ENCODE measurements around the gene KCNH8. TPM values are rescaled to one million over a fixed set of nuclear protein-coding genes. Genes with fewer than 3 reads are reported as not detected.

The KCNH8 gene
- polyA plus RNA-seq, 1 donor from 2014 or later: 28.9 TPM

DNA sequence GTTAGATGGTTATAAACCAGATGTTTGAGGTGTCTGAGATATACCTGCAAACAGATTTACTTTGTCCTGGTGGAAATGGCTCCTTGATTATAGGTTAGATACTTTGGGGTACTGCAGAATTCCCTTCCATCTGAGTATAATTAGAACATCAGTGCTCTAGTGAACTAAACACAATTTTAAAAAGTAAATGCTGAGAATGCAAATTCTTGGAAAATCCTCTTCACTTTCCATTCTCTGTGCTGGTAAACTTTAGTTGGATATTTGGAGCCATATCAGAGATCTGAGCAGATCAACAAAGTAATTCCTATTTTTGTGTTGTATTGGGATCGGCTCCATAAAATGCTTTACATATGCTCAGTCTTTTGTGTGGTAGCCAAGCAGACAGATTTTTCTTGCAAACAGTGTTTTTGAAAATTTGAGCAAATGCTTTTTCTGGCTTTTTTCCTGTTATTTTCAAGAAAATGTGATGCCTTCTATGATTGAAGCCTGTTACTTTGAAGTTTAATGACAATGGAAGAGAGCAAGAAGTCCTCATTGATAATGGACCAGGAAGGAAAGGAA lies 37.9 kb upstream of the KCNH8 start:
- no peaks in the 10 kb centered on the region for H4K20me1 ChIP-seq (ENCODE audit: insufficient read depth)
- no peaks in the 10 kb centered on the region for H3F3A ChIP-seq (ENCODE audit: insufficient read depth, low read length, poor library complexity, severe bottlenecking)
- H3K4me3 ChIP-seq (ENCODE audit: low read length): no peak overlapping the region
- H3K79me2 ChIP-seq (replicated peaks; ENCODE audit: insufficient read depth, low read length): no peaks in the 10 kb centered on the region
- no peak overlapping the region for H2AFZ ChIP-seq (ENCODE audit: low read depth, low read length)
- H3K36me3 ChIP-seq (ENCODE audit: insufficient read depth, low read length): no peaks in the 10 kb centered on the region
- no peak overlapping the region for H3K9ac ChIP-seq (ENCODE audit: low read length)
- no peak for TF ChIP-seq RAD21 (conservative IDR thresholded peaks at IDR 0.05)
- TF ChIP-seq POLR2AphosphoS5 (IDR thresholded peaks at IDR 0.05): no peak
- TF ChIP-seq MXI1 (conservative IDR thresholded peaks at IDR 0.05; ENCODE audit: poor library complexity, severe bottlenecking): no peak
- TF ChIP-seq EP300 (conservative IDR thresholded peaks at IDR 0.05; ENCODE audit: poor library complexity, severe bottlenecking): no peak
- TF ChIP-seq, protein P1, sequence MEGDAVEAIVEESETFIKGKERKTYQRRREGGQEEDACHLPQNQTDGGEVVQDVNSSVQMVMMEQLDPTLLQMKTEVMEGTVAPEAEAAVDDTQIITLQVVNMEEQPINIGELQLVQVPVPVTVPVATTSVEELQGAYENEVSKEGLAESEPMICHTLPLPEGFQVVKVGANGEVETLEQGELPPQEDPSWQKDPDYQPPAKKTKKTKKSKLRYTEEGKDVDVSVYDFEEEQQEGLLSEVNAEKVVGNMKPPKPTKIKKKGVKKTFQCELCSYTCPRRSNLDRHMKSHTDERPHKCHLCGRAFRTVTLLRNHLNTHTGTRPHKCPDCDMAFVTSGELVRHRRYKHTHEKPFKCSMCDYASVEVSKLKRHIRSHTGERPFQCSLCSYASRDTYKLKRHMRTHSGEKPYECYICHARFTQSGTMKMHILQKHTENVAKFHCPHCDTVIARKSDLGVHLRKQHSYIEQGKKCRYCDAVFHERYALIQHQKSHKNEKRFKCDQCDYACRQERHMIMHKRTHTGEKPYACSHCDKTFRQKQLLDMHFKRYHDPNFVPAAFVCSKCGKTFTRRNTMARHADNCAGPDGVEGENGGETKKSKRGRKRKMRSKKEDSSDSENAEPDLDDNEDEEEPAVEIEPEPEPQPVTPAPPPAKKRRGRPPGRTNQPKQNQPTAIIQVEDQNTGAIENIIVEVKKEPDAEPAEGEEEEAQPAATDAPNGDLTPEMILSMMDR (IDR thresholded peaks at IDR 0.05; ENCODE audit: poor library complexity, severe bottlenecking): no peak
- no peak for TF ChIP-seq TAF1 (IDR thresholded peaks at IDR 0.05; ENCODE audit: low read depth)
- TF ChIP-seq, protein P2, sequence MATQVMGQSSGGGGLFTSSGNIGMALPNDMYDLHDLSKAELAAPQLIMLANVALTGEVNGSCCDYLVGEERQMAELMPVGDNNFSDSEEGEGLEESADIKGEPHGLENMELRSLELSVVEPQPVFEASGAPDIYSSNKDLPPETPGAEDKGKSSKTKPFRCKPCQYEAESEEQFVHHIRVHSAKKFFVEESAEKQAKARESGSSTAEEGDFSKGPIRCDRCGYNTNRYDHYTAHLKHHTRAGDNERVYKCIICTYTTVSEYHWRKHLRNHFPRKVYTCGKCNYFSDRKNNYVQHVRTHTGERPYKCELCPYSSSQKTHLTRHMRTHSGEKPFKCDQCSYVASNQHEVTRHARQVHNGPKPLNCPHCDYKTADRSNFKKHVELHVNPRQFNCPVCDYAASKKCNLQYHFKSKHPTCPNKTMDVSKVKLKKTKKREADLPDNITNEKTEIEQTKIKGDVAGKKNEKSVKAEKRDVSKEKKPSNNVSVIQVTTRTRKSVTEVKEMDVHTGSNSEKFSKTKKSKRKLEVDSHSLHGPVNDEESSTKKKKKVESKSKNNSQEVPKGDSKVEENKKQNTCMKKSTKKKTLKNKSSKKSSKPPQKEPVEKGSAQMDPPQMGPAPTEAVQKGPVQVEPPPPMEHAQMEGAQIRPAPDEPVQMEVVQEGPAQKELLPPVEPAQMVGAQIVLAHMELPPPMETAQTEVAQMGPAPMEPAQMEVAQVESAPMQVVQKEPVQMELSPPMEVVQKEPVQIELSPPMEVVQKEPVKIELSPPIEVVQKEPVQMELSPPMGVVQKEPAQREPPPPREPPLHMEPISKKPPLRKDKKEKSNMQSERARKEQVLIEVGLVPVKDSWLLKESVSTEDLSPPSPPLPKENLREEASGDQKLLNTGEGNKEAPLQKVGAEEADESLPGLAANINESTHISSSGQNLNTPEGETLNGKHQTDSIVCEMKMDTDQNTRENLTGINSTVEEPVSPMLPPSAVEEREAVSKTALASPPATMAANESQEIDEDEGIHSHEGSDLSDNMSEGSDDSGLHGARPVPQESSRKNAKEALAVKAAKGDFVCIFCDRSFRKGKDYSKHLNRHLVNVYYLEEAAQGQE (IDR thresholded peaks at IDR 0.05; ENCODE audit: borderline replicate concordance): no peak
- no peak for TF ChIP-seq SMC3 (conservative IDR thresholded peaks at IDR 0.05; ENCODE audit: poor library complexity)
- TF ChIP-seq EZH2 (IDR thresholded peaks at IDR 0.05; ENCODE audit: borderline replicate concordance, insufficient read depth, low read length, poor library complexity, severe bottlenecking): no peak
- no peaks in the 10 kb centered on the region for H3K9me3 ChIP-seq (ENCODE audit: low read length)
- no peaks in the 10 kb centered on the region for H3K27me3 ChIP-seq (ENCODE audit: insufficient read depth, low read depth, low read length)
- no peaks in the 10 kb centered on the region for H3K9me2 ChIP-seq (ENCODE audit: insufficient read depth, low read length)
- no peak overlapping the region for H3K4me2 ChIP-seq (ENCODE audit: low read length)
- no peak overlapping the region for H3K27ac ChIP-seq (ENCODE audit: low read length)

DNA sequence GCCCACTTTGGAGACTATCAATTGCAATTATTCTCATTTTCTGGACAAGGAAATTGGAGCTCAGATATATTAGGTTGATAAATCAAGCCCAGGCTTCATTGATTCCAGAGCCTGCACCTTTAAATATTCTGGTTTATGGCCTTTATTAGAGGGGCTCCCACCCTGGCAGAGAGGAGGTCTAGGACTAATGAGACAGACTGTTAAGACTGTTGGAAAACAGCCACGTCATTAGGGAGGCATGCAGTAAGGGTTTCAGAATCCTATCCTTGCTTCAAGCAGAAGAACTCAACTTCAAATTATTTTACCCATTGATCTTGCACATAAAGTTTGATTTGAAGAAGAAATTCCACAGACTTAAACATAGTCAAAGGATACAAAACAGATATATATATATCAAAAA lies 33.8 kb upstream of the KCNH8 start:
- Histone ChIP-seq H3F3A (ENCODE audit: insufficient read depth, low read length, poor library complexity, severe bottlenecking) (no peaks in the 10 kb centered on the region), H3K9me2 (ENCODE audit: insufficient read depth, low read length) (no peaks in the 10 kb centered on the region), H3K4me3 (ENCODE audit: low read length) (no peak overlapping the region), H3K79me2 (replicated peaks; ENCODE audit: insufficient read depth, low read length) (no peaks in the 10 kb centered on the region), H3K9me3 (ENCODE audit: low read length) (no peaks in the 10 kb centered on the region), H3K9ac (ENCODE audit: low read length) (no peak overlapping the region), H3K4me2 (ENCODE audit: low read length) (no peak overlapping the region), H3K27ac (ENCODE audit: low read length) (no peak overlapping the region), H3K27me3 (ENCODE audit: insufficient read depth, low read depth, low read length) (no peaks in the 10 kb centered on the region), H2AFZ (ENCODE audit: low read depth, low read length) (no peak overlapping the region), H4K20me1 (ENCODE audit: insufficient read depth) (no peaks in the 10 kb centered on the region), H3K36me3 (ENCODE audit: insufficient read depth, low read length) (no peaks in the 10 kb centered on the region)
- no peak for TF ChIP-seq EZH2 (IDR thresholded peaks at IDR 0.05; ENCODE audit: borderline replicate concordance, insufficient read depth, low read length, poor library complexity, severe bottlenecking)
- no peak for TF ChIP-seq POLR2AphosphoS5 (IDR thresholded peaks at IDR 0.05)
- TF ChIP-seq, protein P2 (IDR thresholded peaks at IDR 0.05; ENCODE audit: borderline replicate concordance): no peak
- TF ChIP-seq TAF1 (IDR thresholded peaks at IDR 0.05; ENCODE audit: low read depth): no peak
- TF ChIP-seq, protein P1 (IDR thresholded peaks at IDR 0.05; ENCODE audit: poor library complexity, severe bottlenecking): no peak
